Islet of Langerhans (tissue), 1 donor: ENCODE data around the gene MAGEE1.

Experiments used
- FAIRE-seq: peaks from one replicate; lab custom pipeline; 2011; peaks lifted over from hg19 to GRCh38; lab: Jason Lieb, UNC

MAGEE1 gene, protein sequence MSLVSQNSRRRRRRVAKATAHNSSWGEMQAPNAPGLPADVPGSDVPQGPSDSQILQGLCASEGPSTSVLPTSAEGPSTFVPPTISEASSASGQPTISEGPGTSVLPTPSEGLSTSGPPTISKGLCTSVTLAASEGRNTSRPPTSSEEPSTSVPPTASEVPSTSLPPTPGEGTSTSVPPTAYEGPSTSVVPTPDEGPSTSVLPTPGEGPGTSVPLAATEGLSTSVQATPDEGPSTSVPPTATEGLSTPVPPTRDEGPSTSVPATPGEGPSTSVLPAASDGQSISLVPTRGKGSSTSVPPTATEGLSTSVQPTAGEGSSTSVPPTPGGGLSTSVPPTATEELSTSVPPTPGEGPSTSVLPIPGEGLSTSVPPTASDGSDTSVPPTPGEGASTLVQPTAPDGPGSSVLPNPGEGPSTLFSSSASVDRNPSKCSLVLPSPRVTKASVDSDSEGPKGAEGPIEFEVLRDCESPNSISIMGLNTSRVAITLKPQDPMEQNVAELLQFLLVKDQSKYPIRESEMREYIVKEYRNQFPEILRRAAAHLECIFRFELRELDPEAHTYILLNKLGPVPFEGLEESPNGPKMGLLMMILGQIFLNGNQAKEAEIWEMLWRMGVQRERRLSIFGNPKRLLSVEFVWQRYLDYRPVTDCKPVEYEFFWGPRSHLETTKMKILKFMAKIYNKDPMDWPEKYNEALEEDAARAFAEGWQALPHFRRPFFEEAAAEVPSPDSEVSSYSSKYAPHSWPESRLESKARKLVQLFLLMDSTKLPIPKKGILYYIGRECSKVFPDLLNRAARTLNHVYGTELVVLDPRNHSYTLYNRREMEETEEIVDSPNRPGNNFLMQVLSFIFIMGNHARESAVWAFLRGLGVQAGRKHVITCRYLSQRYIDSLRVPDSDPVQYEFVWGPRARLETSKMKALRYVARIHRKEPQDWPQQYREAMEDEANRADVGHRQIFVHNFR

GRCh38 chrX:76427560-76428242 is at the start of gene MAGEE1:
MAGEE1 (plus strand) TSS chrX:76427710; CDS start chrX:76427931, 221 bp downstream.
- FAIRE-seq, result no peak

DNA sequence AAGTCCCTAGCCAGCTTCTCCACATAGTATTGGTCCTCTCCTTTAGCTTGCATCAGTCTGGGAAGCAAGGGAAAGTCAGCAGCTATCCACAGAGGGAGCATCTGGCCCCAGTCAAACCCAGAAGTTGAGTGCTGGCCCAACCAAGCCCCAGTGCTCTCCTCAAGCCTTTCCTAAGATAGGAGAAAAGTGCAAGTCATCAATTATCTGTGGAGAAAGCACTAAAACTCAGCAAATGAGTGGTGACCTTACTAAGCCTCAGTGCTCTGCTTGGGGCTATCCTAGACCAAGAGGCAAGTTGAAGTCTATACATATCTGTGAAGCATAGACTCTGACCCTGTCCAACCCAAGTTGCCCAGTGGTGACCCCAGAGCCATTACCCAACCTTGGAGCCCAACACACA is 28.5 kb upstream of the MAGEE1 start:
- FAIRE-seq, result no peak

DNA sequence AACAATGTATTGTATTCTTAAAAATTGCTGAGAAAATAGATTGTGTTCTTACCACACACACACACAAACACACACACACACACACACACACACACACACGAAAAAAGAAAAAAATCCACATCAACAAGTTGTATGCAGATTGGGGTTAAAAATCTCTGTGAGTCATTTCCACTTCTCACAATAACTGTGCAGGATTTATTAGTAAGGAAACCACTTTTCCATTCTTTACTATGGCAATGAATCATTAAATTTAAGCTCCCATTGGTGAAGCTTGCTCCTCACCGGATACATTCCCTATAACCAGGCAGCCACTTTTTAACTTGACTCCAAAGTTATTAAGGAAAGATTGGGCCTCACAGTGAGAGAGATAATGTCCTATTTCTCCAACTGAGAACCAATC is 19.7 kb upstream of the MAGEE1 start:
- no peak for FAIRE-seq

DNA sequence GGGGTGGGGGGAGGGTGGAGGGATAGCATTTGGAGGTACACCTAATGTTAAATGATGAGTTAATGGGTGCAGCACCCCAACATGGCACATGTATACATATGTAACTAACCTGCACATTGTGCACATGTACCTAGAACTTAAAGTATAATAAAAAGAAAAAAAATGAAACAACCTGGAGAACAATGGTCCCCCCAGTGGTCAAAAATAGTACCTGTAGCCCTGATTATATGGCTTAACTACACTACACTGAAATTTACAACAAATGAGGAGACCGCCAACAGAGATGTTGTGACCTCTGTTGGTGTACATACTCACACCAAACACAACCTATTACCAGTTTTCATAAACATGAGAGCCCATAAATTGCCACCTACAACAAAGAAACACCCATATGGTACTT is 7.3 kb upstream of the MAGEE1 start:
- no peak for FAIRE-seq

GRCh38 chrX:76428243-76429130 is 977 bp downstream of the MAGEE1 start:
- no peak for FAIRE-seq

DNA sequence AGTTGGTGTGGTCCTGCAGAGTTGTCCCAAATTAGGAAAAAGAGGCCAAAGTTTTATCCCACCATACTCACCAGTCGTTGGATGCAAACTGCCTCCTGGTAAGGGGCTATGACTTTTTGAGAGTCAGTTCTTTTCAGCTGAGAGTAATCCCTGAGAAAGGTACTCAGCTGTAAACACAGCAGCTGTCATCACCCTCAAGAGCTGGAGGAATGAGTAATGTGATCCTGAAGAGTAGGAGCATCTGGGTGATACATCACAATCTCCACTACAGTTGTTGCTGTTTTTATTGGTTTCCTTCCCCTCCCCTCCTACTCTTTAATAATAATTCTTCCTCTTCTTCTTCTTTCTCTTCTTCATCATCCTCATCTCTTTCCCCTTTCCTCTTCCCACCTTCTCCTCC is 5.7 kb downstream of the MAGEE1 start:
- no peak for FAIRE-seq

- no peak for FAIRE-seq
These were observed 6.7 kb downstream of the MAGEE1 start for GRCh38 chrX:76434103-76434741.

GRCh38 chrX:76439188-76439587 is 11.7 kb downstream of the MAGEE1 start:
- no peak for FAIRE-seq

DNA sequence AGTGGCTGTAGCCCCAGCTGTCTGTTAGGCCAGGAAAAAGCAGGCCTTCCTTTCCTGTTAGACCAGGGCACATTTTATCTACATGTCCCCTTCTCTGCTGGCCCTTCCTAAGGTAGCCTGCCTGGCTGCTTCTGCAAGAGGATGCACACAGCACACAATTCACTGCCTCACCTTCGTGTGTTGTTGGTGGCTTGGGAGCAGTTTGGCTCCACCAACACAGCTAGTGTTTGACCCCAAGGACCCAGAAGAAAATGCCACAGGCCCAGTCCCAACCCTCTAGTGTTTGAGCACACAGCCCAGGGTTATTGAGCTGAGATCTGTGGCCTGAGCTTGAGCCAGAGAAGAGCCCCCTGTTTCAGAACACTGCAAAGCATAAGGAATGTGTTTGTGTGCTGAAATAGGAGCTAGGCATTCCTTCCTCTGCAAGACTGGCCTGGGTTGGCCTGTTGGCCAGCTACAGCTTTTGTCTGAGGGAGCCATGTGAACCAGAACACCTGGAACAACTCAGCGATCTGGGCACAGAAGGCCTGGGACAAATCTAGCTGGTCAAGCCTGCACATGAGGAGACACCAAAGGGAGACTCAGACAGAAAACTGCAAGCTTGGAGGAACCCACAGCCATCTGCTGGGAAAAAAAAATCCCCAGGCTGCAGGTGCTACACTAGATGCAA is 26.4 kb downstream of the MAGEE1 start:
- FAIRE-seq, result no peak

DNA sequence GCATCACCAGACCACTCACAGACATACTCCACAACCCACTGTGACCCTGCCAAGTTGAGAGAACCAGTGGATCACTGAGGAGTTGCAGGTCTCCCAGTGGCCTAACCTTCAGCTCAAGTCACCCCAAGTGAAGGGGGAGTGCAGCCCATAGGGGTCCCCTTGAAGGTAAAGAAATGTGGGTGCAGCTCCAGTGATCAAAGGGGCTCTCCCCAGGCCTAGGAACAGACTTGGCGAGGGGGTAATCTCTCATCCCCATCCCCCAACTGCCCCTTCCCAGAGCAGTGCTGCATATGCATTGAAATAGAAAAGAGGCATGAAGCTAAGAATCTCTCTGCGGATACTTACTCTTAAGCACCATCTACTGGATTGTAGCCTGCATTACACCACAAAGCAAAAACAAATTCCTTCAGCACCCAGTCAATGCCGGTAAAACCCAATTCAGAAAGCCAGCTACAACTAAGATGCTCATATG is 27.0 kb downstream of the MAGEE1 start:
- FAIRE-seq, result no peak

- no peak for FAIRE-seq
These were observed 49.8 kb downstream of the MAGEE1 start for GRCh38 chrX:76477353-76477752.
